NCI-H146 (cell line): Measurements from ENCODE around the gene BLACAT1.
"Not testable (repeated sequence)": the region's sequence is repeated elsewhere in the genome, so short reads cannot be mapped to it uniquely, and the experiment has no call there.

ENCODE experiments used
- DNase-seq: peaks from one replicate; lab custom pipeline; 2025; lab: John Stamatoyannopoulos, UW

The BLACAT1 gene

DNA sequence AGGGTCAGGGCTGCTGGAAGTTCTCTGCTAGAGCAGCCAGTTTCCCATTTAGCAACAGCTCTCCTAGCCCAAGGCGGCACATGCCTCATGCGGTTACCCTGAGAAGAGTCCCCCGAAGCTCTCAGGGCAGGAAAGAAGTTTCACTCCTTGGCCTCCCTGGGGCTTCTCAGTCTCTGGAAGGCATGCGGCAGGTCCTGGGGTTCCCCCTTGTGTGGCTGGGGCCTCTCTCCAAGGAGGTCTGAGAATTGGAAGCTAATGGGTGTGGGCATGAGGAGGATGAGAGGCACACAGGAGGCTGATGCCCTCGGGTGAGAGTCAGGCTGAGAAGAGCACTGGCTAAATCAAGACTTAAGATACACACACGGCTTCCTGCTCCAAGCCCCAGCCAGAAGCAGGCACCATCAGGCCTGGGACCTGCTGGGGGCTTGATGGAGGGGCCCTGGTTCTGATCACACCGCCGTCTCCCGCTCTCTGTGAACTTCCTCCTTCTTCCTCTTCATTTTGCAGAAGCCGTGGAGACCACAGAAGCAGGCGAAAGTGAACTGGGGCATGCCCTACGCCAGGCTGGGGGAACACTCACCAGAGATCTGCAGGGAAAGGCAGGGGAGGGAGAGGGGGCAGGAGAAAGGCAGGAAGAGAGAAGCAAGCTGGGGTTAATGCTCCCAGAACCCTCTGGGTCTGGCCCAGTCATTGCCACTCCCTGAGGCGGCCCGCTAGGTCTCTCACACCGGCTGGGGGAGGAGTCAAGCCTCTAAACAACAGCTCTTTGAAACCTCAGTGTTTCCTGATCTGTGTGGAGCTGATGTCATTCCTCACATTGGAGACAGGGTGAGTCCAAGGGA lies 15.1 kb downstream of the BLACAT1 start:
- peak; percentile 47 for DNase-seq

DNA sequence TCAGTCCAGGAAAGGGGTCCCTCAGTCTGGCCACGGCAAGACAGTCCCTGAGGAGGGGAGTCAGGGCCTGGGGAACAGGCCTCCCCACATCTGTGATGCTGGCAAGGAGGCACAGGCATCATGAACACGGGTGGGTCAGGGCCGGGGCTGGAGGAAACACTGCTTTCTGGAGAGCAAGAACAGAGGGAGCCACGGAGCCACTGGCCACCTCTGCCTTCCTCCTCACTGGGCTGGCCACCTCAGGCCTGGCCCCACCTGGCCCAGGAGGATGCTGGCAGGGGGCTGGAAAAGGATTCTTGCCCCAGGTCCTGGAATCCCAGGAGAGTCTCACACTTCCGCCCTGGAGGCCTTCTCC lies 15.7 kb downstream of the BLACAT1 start:
- DNase-seq = no peak

DNA sequence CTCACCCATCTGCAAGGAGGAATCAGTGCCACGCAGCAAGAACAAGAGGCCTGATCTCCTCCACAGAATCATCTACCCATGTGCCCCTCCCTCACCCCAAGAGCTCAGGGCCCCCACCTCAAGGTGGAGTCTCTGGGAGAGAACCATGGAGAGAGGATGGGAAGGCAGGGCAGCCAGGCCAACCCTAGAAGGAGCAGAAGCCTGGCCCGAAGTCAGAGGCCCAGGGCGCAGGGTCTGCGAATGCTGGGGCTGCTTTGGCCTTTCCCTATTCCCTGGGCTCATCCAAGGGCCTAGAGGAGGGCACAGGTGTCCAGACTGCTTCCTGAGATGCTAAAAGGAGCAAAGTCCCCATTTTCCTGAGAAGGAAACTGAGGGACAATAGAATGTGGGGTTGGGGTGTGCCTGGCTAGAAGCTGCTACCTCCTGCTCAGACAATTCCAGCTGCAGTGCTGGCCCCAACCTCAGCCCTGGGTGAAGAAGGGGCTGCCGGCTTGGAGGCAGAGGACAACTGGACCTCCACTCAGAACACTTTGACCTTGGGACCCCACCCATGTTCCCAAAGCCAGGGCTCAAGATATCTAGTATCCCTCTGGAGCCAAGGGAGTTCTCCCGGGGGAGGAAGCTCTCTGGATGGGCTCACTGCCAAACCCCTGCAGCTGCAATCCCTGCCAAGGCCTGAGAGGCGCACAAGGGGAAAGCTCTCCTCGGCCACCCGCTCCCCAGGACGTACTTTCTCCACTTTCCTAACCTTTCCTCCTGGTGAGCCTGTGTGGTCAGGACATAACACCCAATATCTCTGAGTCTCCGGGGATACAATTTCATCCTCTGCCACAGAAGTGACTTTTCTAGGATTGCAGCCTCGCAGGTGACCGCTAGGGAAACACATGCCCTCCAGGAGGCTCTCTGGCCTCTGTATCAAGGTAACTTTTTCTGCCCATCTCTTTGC lies 17.4 kb downstream of the BLACAT1 start:
- DNase-seq = peak; percentile 50

DNA sequence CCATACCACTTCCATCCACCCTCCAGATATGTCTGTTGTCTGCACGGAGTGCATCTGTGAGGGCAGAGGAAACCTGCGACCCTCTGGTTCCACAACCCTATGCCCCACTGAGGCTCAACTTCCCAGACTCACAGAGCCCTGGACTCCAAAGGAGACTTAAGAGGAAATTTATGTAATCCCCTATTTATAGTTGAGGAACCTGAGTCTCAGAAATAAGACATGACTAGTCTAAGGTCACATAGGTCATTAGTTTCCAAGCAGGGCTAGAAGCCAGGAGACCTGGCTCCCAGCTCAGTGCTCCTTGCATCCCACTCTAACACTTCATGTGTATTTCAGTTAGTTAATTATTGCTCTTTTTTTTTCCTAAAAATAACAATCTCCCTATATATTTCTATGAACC lies 18.3 kb downstream of the BLACAT1 start:
- no peak for DNase-seq

DNA sequence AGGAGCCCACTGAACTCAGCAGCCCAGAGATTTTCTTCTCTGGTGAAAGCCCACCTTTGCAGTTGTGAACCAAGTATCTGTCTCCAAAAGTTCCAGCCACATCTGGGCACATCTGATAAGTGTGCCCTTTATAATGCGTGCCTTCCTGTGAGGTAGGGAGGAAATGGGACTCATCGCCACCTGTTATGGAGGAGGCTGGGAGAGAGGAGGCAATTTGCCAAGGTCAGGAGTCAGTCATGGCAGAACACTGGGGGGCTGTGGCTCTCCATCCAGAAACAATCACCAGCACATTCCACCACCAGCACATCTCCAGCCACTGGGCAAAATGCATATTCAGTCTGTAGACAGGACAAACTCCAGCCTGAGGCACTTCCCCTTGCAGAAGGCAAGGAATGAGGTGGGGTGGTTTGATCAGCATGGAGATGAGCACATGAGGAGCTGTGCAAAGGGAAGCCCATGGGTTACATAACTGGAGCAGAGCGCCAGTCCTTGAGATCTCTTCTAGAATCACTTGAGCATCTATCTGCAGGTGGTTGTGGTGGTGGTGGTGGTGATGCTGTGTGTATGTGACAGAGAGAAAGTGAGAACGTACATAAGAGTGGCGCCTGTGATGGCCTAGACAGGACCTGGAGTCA lies 19.0 kb downstream of the BLACAT1 start:
- DNase-seq = no peak

DNA sequence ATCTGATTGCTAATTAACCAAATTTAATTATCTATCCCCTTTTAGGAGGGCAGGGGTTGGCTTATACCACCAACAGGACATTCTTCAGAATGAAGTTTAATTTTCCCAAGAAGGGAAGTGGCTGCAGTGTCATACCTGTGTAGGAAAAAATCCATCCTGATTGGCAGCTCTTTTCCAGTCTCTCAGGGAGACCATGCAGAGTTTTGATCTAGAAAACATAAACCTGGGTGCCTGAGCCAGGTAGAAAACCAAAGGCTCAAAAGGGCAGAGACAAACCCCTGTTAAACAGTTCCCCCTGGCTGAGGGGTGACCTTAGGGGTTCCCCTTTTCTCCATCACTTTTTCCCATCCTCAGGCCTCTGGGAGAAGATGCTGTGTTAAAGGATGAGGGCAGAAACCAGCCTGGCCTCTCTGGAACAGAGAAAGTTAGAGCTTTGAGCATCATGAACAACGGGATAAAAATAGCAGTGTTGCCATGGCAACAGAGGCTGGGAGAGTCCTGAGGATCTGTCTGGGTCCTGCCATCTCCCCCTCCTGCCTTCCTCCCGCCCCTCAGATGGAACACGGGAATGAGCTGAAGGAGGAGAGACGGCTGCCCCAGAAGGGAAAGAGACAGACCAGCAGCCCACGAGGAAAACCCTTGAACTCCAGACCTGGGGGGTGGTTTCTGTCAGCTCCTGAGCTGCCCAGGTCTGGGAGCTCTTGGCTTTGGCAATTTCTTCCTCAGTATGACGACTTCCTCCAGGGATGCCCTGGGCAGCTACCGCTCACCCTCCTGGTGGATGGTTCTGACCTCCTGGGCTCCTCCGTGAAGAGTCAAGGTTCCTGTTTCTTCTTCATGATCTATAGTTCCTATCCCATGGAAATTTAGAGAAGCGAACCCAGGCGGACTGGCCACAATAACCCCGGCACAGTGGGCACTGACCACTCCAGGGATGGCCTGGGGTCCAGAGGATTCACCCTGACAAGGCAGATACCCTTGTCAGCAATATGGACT lies 20.0 kb downstream of the BLACAT1 start:
- peak; percentile 24 for DNase-seq

DNA sequence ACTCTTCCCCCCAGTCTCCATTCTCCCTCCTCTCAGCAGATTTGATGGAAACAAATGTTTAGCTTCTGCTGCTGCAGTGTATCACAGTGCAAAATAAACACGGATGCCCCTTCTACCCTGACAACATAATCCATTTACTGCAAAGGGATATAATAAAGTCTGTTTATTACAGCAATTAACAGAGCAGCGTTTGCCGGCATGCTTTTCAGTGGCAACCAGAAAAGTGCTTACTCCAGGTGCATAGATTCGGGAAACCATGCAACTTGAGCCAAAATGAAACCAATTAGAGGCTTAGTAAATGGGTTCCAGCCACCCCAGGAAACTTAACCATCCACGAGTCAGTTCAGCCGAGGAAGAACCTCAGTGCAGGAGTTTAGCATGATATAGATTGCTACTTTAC lies 21.1 kb downstream of the BLACAT1 start:
- peak; percentile 51 for DNase-seq

DNA sequence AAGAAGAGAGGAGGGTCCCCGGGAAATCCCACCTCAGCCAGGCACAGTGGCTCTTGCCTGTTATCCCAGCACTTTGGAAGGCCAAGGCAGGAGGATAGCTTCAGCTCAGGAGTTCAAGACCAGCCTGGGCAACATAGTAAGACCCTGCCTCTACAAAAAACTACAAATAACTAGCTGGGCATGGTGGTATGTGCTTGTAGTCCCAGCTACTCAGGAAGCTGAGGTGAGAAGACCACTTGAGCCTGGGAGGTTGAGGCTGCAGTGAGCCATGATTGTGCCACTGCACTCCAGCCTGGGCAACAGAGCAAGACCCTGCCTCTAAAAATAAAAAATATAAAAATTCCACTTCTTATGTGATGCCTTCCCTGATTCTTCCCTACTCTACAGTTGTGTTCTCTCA lies 23.2 kb downstream of the BLACAT1 start:
- not testable (repeated sequence) for DNase-seq

DNA sequence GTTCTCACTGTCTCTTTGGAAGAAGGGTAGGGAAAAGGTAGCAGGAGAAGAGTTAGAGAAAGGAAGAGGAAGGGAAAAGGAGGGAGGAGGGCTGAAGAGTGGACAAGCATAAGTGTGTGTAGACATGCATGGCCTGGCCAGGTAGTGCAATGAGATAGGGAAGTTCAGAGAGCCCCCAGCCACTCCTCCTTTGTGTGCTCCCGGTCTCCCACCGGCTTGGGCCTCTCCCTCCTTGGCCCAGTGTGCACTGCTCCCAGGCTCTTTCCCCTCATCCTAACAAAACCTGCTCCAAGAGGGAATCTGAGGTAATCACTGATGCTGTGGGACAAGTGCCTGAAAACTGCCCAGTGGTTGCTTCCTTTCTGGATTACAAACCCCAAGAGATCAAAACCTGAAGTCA lies 23.7 kb downstream of the BLACAT1 start:
- no peak for DNase-seq

DNA sequence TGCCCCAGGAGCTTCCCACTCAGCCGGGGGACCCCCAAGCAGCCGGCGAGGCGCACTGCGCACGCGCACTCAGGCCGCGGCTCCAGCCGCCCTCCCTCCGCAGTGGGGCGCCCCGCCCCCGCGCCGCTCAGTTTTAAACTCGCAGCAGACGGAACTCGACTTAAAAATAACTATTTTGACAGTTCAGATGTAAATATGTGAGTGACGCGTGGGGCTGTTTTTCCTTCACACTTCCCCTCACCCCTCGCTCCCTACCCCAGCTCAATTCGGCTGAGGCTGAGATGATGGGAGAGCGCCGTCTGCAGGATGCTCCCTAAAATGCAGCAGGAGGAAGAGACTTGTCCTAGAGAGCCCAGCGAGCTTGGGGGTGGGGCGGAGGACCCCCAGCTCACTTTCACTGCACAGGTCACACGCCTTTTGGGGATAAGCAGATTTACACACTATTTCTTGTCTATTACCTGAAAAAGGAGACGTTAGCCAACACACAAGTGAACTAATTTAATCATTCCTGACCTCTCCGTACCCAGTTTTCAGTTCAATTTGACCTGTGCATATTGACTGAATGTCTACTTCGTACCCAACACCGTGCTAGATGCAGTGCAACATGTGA lies 25.0 kb downstream of the BLACAT1 start:
- DNase-seq = peak; percentile 26

DNA sequence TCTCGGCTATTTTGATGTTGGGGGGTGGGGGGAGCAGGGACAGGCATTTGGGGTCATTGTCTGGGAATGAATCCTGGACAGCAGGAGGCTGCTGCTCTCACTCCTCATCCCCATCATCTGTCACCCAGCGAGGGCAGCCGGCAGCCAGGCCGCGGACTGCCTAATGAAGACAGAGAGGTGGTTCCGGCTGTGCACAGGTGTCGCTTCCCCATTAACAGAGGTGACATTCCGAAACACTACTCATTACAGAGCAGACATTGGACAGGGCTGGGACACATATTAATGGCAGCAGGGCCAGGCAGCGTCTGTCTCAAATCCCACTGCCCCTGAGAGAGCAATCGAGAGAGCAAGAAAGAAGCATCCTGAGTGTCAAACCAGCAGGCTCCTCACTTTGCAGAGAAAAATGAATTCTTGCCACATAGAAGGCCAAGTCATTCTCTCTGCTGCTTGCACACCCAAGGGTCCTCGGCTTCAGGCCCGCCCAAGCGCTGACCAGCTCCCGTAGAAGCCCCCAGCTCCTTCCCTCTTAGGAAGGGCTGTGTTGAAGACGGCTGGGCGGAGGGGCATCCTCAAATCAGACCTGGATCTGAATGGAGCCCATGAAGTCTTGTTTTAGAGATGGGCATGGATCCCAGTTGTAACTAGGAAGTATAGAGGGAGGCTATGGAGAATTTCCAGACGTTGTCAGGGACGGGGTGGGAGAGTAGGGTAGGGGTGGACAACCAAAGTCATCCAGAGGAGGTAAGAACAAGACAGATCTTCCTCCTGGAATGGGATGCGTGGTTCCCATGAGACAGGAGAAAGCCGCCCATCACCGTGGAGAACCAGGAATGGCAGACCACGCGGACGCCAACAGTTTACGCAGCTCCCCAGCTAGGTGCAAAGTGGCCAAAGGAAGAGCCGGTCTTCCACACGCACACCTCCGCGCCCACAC lies 25.8 kb downstream of the BLACAT1 start:
- no peak for DNase-seq

DNA sequence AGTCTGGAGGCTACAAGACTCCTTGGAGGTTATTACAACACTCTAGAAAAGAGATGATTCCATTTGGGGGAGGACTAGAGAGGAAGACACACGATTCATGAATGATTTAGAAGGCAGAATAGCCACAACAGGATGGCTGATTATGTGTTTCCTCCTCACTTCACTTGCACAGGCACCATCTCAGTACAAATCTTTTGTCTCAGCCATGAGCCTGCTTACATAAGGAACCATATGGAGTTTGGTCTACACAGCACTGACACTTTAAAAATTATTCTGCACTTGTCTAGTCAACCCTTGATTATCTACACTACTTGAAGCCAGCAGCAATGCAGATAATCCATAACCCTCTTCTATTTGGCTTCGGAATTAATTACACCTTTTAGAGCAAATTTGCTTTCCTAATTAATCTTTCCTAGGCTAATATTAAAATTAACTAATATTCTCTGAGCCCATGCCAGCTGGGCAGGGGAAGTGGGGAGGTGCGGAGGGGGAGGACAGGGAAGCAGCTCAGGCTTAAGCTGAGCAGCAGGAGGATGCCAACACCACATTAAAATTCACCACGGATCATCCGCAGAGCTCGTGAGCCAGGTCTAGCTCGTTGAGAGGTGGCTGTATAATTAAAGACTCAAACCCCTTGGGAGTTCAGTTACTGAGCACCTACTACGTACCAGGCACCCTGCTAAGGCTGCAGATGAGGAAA lies 30.8 kb downstream of the BLACAT1 start:
- no peak for DNase-seq

DNA sequence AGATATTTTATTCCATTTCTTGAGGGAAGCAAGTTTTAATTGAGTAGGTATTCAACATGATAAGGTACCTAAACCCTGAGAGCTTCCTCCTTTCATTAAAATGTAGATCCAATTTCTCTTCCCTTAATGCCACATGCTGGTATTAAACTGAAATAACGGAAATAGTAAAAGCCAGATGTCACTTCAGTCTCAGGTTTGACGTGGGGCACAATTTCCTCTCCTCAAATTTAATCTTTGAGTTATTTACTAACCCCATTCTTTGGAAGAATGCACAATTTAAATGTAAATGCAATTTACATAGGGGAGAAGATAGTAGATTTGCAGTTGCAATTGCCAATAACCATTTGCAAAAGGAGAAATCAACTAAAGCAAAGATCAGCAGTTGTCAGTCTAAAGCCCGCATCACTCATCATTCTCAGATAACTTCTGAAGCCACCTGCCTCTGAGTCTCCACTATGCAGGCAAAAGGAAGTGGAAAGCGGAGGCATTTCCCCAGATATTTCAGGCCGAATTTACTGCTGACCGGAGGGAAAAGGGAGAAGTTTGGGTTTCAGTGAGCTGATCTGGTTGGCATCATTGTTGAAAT lies 31.9 kb downstream of the BLACAT1 start:
- no peak for DNase-seq

DNA sequence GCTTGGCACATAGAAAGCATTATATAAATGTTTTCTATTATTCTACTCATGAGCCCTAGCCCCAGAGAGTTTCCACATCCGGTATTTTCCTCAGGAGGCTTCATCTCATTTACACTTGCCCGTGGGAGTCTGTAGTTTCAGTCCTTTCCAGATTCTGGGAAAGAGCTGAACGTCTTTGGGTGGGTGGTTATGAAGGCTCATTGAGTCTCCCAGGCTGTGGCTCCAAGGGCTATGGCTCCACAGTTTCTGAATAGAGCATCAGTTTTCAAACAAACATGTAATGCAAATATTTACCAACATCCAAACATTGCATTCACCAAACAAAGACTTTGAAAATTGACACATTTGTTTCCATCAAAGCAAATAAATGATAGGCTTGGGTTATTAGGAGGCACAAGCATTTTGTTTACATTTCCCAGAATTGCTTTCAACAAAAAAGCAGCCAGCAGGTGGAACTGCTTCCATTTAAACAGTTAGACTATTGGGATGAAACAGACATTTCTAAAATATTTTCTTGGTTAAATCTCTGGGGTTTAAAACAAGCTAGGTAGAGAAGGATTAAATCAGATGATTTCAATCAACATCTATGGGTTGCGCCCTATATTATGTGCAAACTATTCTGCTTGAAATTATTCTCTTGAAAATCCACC lies 32.7 kb downstream of the BLACAT1 start:
- DNase-seq = peak; percentile 67

DNA sequence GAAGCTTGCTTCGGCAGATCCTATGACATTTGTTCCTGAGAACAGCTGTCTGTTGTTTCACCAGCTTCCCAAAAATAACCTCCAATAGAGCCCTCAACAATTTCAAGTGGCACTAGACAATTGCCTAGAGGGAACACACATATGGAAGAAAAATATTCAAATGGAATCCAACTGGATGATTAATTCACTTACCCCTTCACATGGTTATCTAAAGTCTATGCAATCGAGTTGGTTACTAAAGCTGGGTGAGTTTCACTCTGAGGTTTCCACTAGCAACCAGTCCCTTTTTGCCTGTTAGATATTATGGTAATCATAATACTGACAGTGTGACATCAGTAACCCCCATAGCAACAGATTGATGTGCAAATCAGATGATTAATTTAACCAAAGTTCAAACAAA lies 34.0 kb downstream of the BLACAT1 start, which contains the start of gene LEMD1:
Gene LEMD1 (minus strand): TSS at position 259 of the 400 bp plus-strand sequence. CDS start 1,520 bp downstream, outside the sequence.
- no peak for DNase-seq

DNA sequence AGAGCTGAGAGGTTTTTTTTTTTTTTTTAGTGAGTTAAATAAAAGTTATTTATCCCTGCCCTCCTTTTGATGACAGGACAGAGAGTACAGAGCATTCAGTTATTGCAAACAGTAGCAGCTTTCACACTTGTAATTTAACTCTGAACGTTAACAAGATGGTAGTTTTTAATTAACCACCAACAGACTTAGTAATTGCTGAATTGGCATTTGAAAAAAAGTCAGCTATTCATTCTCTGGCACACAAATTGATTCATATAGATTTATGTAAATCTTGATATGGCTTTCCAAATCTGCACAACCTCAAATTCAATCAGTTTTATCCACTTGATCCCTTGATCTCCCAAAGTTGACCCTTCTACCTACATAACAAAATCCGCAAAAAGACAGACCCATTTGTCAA lies 34.9 kb downstream of the BLACAT1 start:
- no peak for DNase-seq

DNA sequence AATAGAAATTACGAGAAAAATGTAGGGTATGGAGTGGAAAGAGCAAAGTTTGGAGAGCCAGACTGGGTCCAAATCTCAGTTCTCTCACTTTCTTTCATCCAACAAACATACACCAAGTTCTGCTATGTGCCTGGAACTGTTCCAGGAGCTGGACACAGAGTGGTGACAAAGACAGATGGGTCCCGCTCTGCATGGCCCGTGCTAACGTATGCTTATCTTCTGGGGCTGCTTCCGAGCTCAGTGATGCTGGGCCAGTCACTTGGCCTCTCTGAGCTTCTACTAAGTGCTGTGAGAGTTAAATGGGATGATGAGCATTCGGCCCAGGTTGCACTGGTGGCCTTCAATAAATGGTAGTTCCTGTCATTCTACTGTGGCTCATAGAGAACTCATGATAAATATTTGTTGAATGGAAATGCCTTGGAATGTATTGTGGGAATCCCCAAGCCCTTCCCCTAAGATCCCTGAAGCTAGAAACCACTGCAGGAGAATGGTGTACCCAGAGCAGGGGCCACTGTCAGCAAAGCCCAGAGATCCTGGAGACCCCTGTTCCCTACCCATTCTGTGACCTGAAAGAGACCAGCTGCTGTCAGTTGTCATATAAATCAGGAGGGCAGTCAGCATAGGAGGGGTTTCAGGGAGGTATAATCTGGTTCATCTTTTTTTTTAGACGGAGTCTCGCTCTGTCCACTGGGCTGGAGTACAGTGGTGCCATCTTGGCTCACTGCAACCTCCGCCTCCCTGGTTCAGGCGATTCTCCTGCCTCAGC lies 37.8 kb downstream of the BLACAT1 start:
- DNase-seq = no peak
